ENCODE data around the gene NIPSNAP3A.

Gene NIPSNAP3A

GRCh38 chr9:104774831-104775573 lies 27.5 kb downstream of the NIPSNAP3A start:
- DNase-seq (ENCODE audit: low read depth): no peak

GRCh38 chr9:104775574-104775936 lies 28.1 kb downstream of the NIPSNAP3A start:
- no peak for DNase-seq (ENCODE audit: low read depth)

- no peak for DNase-seq (ENCODE audit: low read depth)
These were observed 28.5 kb downstream of the NIPSNAP3A start for GRCh38 chr9:104775976-104776375.

GRCh38 chr9:104776797-104777196 lies 29.3 kb downstream of the NIPSNAP3A start:
- no peak for DNase-seq (ENCODE audit: low read depth)

- no peak for DNase-seq (ENCODE audit: low read depth)
These were observed 31.3 kb downstream of the NIPSNAP3A start for GRCh38 chr9:104778802-104779201.

GRCh38 chr9:104779334-104779733 lies 31.9 kb downstream of the NIPSNAP3A start:
- no peak for DNase-seq (ENCODE audit: low read depth)

- no peak for DNase-seq (ENCODE audit: low read depth)
These were observed 32.6 kb downstream of the NIPSNAP3A start for GRCh38 chr9:104779946-104780535.

- DNase-seq (ENCODE audit: low read depth): no peak
These were observed 33.4 kb downstream of the NIPSNAP3A start for GRCh38 chr9:104780796-104781395.

- no peak for DNase-seq (ENCODE audit: low read depth)
These were observed 36.1 kb downstream of the NIPSNAP3A start for GRCh38 chr9:104783588-104783987.

GRCh38 chr9:104784098-104784497 lies 36.6 kb downstream of the NIPSNAP3A start:
- no peak for DNase-seq (ENCODE audit: low read depth)

GRCh38 chr9:104786293-104786692 lies 38.8 kb downstream of the NIPSNAP3A start:
- DNase-seq (ENCODE audit: low read depth): no peak

GRCh38 chr9:104787306-104788015 lies 40.0 kb downstream of the NIPSNAP3A start:
- no peak for DNase-seq (ENCODE audit: low read depth)

GRCh38 chr9:104788251-104788650 lies 40.8 kb downstream of the NIPSNAP3A start:
- no peak for DNase-seq (ENCODE audit: low read depth)

- no peak for DNase-seq (ENCODE audit: low read depth)
These were observed 46.6 kb downstream of the NIPSNAP3A start for GRCh38 chr9:104794070-104794469.

GRCh38 chr9:104795082-104795481 lies 47.6 kb downstream of the NIPSNAP3A start:
- DNase-seq (ENCODE audit: low read depth): no peak

GRCh38 chr9:104795857-104796256 lies 48.4 kb downstream of the NIPSNAP3A start:
- DNase-seq (ENCODE audit: low read depth): no peak

GRCh38 chr9:104798209-104798995 lies 50.9 kb downstream of the NIPSNAP3A start:
- no peak for DNase-seq (ENCODE audit: low read depth)

- DNase-seq (ENCODE audit: low read depth): no peak
These were observed 52.7 kb downstream of the NIPSNAP3A start for GRCh38 chr9:104800068-104800785.

GRCh38 chr9:104802110-104802509 lies 54.6 kb downstream of the NIPSNAP3A start:
- DNase-seq (ENCODE audit: low read depth): no peak

- no peak for DNase-seq (ENCODE audit: low read depth)
These were observed 55.4 kb downstream of the NIPSNAP3A start for GRCh38 chr9:104802906-104803305.

GRCh38 chr9:104805441-104805840 lies 58.0 kb downstream of the NIPSNAP3A start:
- no peak for DNase-seq (ENCODE audit: low read depth)

Measured in GM04504 (cell line).